Caco-2 (cell line): ENCODE measurements around the gene SPACA1. TPM values are rescaled to one million over a fixed set of nuclear protein-coding genes. Genes with fewer than 3 reads are reported as not detected.

ENCODE experiments used
- BruUV-seq: library from RNA; stranded (reverse); fragments of 400-500 nt; replicated peaks from 2 replicates; lab custom pipeline; 2021; lab: Mats Ljungman, UMichigan
- CTCF ChIA-PET: fragments of 300-600 bp; sonication (Branson Sonifier 250); formaldehyde crosslinking; loops from one replicate; lab custom pipeline; 2022; ENCODE audit warnings: antibody characterized with exemption; lab: Charles Lee
- POLR2A ChIA-PET: fragments of 300-600 bp; sonication (Branson Sonifier 250); formaldehyde crosslinking; loops from one replicate; lab custom pipeline; 2022; ENCODE audit warnings: antibody characterized with exemption; lab: Charles Lee
- DNase-seq, 2 experiments: peaks; one replicate each; pipeline versions ENCODE4 v3.0.0 to v3.0.0-alpha.2; 2020 to 2022
- H3K27me3 ChIP-seq: replicated peaks from 2 replicates; pipeline ENCODE4 v1.6.0; 2011; ENCODE audit warnings: low read length; ENCODE audit not compliant: control insufficient read depth, insufficient read depth
- H3K36me3 ChIP-seq: 2 replicates; pipeline ENCODE4 v1.5.1; 2011; ENCODE audit warnings: low read length; ENCODE audit not compliant: control insufficient read depth, insufficient read depth
- H3K4me1 ChIP-seq: fragments of 250-450 bp; sonication (Bioruptor Pico); 2 replicates; pipeline ENCODE4 v1.5.1; 2020; ENCODE audit warnings: mild to moderate bottlenecking
- H3K4me3 ChIP-seq: 2 replicates; pipeline ENCODE4 v1.5.1; 2011; ENCODE audit warnings: low read depth, mild to moderate bottlenecking, control low read depth, low read length
- H3K9me3 ChIP-seq: fragments of 250-450 bp; sonication (Bioruptor Pico); 2 replicates; pipeline ENCODE4 v1.5.1; 2020; ENCODE audit warnings: mild to moderate bottlenecking, moderate library complexity
- H3K27ac Mint-ChIP-seq: one replicate; pipeline ENCODE4 v1.8.0; 2022; ENCODE audit warnings: mixed read lengths; ENCODE audit not compliant: unreplicated experiment
- H3K27me3 Mint-ChIP-seq: one replicate; pipeline ENCODE4 v1.8.0; 2022; ENCODE audit warnings: mixed read lengths; ENCODE audit not compliant: insufficient read depth, unreplicated experiment
- H3K36me3 Mint-ChIP-seq: one replicate; pipeline ENCODE4 v1.8.0; 2022; ENCODE audit warnings: mild to moderate bottlenecking, mixed read lengths; ENCODE audit not compliant: insufficient read depth, unreplicated experiment
- H3K4me1 Mint-ChIP-seq: one replicate; pipeline ENCODE4 v1.8.0; 2022; ENCODE audit warnings: low read depth, mixed read lengths; ENCODE audit not compliant: unreplicated experiment
- H3K4me3 Mint-ChIP-seq: one replicate; pipeline ENCODE4 v1.8.0; 2022; ENCODE audit warnings: mild to moderate bottlenecking, moderate library complexity, mixed read lengths; ENCODE audit not compliant: unreplicated experiment
- H3K9me3 Mint-ChIP-seq: one replicate; pipeline ENCODE4 v1.8.0; 2022; ENCODE audit warnings: mixed read lengths; ENCODE audit not compliant: unreplicated experiment
- CTCF ChIP-seq, 2 experiments: fragments of 200-600 bp in 1 of 2; IDR thresholded peaks; 1 replicate in 1 of 2; 2 replicates in 1 of 2; pipeline versions ENCODE4 v1.5.1 to v1.8.0; 2011 to 2022; ENCODE audit warnings: antibody characterized with exemption in 1 of 2, control low read depth in 1 of 2, inconsistent platforms in 1 of 2, low read depth in 1 of 2, low read length in 1 of 2, mild to moderate bottlenecking in 1 of 2, moderate library complexity in 1 of 2; ENCODE audit not compliant: insufficient read depth in 1 of 2, severe bottlenecking in 1 of 2, unreplicated experiment in 1 of 2
- intact Hi-C: fragments of 100-400 bp; cut with micrococcal nuclease; formaldehyde crosslinking; loops from one replicate; pipeline ENCODE4 v1.10.0; 2022; ENCODE audit not compliant: unreplicated experiment
- total RNA-seq: library from RNA; stranded (reverse); gene quantifications from 2 replicates; pipeline ENCODE4 v1.2.3, GENCODE V29; 2022

Gene SPACA1
- total RNA-seq, 1 experiment from 2014 or later: not detected

- BruUV-seq: no TSS peak
- Histone ChIP-seq H3K4me3 (no peak overlapping the region), H3K27me3 (no peaks in the 10 kb centered on the region), H3K4me1 (no peaks in the 10 kb centered on the region), H3K9me3 (no peaks in the 10 kb centered on the region), H3K36me3 (no peaks in the 10 kb centered on the region)
- intact Hi-C loops: no loop called here
- Mint-ChIP-seq H3K4me3 (no peak overlapping the region), H3K9me3 (no peaks in the 10 kb centered on the region), H3K27ac (no peak overlapping the region), H3K36me3 (no peaks in the 10 kb centered on the region), H3K4me1 (no peaks in the 10 kb centered on the region), H3K27me3 (peaks cover 2% of the 10 kb centered on the region)
- TF ChIP-seq CTCF (IDR thresholded peaks at IDR 0.05; ENCODE audit: insufficient read depth in 1 of 2, low read depth in 1 of 2, low read length in 1 of 2, severe bottlenecking in 1 of 2, unreplicated experiment in 1 of 2): no peak
- DNase-seq: no peak
- ChIA-PET CTCF (no interaction called here), POLR2A (no interaction called here)
These were observed 42.9 kb upstream of the SPACA1 start for GRCh38 chr6:88004707-88005106.

GRCh38 chr6:88006557-88006956, 41.1 kb upstream of the SPACA1 start:
- H3K4me3 ChIP-seq: no peak overlapping the region
- no peak for TF ChIP-seq CTCF (IDR thresholded peaks at IDR 0.05; ENCODE audit: insufficient read depth in 1 of 2, low read depth in 1 of 2, low read length in 1 of 2, severe bottlenecking in 1 of 2, unreplicated experiment in 1 of 2)
- CTCF ChIA-PET: no interaction called here
- Mint-ChIP-seq H3K27me3 (peaks cover 2% of the 10 kb centered on the region), H3K4me1 (no peaks in the 10 kb centered on the region), H3K4me3 (no peak overlapping the region), H3K9me3 (no peaks in the 10 kb centered on the region), H3K27ac (no peak overlapping the region), H3K36me3 (no peaks in the 10 kb centered on the region)
- no TSS peak for BruUV-seq
- no peaks in the 10 kb centered on the region for H3K27me3 ChIP-seq
- intact Hi-C loops: no loop called here
- H3K9me3 ChIP-seq: no peaks in the 10 kb centered on the region
- POLR2A ChIA-PET: no interaction called here
- H3K36me3 ChIP-seq: no peaks in the 10 kb centered on the region
- DNase-seq: no peak
- H3K4me1 ChIP-seq: no peaks in the 10 kb centered on the region

DNA sequence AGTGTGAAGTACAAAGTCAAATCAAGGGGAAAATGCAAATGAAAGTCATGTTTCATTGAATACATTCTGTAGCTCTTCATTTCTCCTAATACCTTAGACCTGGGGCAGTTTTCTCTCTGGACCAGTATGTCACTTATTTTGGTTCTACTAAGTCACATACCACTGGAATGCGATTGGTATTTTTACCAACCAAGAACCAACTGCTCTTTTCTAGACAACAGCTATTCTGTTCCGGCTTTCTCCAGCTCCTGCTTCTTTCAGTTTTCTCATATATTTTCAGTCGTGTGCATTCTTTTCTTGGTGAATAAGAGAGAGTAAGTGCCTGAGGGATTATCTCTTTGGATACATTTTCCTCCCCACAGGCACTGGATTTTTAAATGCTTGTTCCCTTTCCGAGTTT, 39.2 kb upstream of the SPACA1 start:
- TF ChIP-seq CTCF (IDR thresholded peaks at IDR 0.05; ENCODE audit: insufficient read depth in 1 of 2, low read depth in 1 of 2, low read length in 1 of 2, severe bottlenecking in 1 of 2, unreplicated experiment in 1 of 2): no peak
- DNase-seq: no peak
- Mint-ChIP-seq H3K4me3 (no peak overlapping the region), H3K27ac (no peak overlapping the region), H3K27me3 (peaks cover 2% of the 10 kb centered on the region), H3K9me3 (no peaks in the 10 kb centered on the region), H3K36me3 (no peaks in the 10 kb centered on the region), H3K4me1 (no peaks in the 10 kb centered on the region)
- BruUV-seq: no TSS peak
- no peaks in the 10 kb centered on the region for H3K36me3 ChIP-seq
- no peaks in the 10 kb centered on the region for H3K9me3 ChIP-seq
- no peaks in the 10 kb centered on the region for H3K27me3 ChIP-seq
- intact Hi-C loops: no loop called here
- no peak overlapping the region for H3K4me3 ChIP-seq
- H3K4me1 ChIP-seq: no peaks in the 10 kb centered on the region
- POLR2A ChIA-PET: no interaction called here
- CTCF ChIA-PET: no interaction called here
